Measurements from ENCODE around the gene TGFA. TPM values are rescaled to one million over a fixed set of nuclear protein-coding genes. Genes with fewer than 3 reads are reported as not detected.

The TGFA gene
- total and polyA plus RNA-seq, 3 experiments from 2014 or later, result 0.35 to 3.0 (median 0.42) TPM

DNA sequence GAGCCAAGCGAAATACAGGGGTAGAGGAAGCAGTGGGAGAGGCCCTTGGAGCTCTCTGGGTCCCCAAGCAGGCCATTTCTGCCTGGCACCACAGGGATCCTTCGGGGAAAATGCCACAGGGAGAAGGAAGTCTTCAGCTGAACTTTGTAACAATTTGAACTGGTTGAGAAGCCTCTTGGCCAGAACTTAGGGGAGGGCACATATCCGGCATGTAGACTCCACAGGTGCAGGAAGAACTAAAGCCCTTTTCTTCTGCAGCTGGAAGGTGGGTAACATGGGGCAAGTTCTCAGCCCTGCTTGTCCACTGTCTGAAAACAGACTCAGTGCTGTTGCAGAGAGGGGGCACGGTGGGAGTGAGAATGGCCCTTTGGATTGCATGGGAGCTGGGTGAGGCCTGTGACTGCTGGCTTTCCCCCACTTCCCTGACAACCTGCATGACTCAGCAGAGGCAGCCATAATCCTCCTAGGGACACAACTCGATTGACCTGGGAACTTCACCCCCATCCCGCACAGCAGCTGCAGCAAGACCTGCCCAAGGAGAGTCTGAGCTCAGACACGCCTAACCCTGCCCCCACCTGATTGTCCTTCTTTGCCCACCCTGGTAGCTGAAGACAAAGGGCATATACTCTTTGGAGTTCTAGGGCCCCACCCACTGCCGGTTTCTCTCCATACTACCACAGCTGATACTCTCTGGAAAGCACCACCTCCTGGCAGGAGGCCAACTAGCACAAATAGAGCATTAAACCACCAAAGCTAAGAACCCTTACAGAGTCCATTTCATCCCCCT lies 150.2 kb downstream of the TGFA start:
- DNase-seq, result no peak
- Mint-ChIP-seq H3K36me3 (no peaks in the 10 kb centered on the region), H3K4me1 (no peaks in the 10 kb centered on the region), H3K4me3 (no peak overlapping the region), H3K9me3 (no peaks in the 10 kb centered on the region), H3K27ac (no peak overlapping the region), H3K27me3 (peaks cover 20 to 64% of the 10 kb centered on the region in 2 donors)
- no peaks in the 10 kb centered on the region for H3K27me3 ChIP-seq (ENCODE audit: insufficient read depth, low read length, poor library complexity, severe bottlenecking)
- no peak overlapping the region for H3K27ac ChIP-seq (ENCODE audit: low read depth, low read length)
- ChIA-PET POLR2A (no interaction called here), CTCF (no interaction called here)
- no peaks in the 10 kb centered on the region for H3K4me1 ChIP-seq (ENCODE audit: insufficient read depth, low read length)
- H3K36me3 ChIP-seq (ENCODE audit: insufficient read depth, low read length), result no peaks in the 10 kb centered on the region
- H3K9me3 ChIP-seq (ENCODE audit: low read length), result no peaks in the 10 kb centered on the region
- no peak overlapping the region for H3K4me3 ChIP-seq (ENCODE audit: low read length)

DNA sequence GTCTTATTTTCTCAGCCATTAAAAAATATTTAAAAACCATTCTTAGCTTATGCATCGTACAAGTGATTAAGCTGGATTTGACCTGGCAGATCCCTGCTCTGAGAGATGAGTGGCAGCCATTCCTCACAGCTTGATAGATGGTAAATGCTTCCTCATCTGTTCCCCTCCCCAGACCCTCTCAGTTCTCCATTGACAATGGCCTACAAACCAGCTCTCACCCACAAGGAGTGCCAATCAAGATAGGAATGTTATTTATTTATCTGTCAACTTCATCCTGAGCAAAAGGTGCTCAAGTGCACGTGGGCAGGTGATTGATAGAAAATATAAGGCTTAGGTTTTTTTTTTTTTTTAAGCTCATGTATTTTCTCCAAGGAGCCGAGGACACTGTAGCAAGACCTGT lies 153.1 kb downstream of the TGFA start:
- H3K4me1 ChIP-seq (ENCODE audit: insufficient read depth, low read length), result no peaks in the 10 kb centered on the region
- H3K4me1 Mint-ChIP-seq, result no peaks in the 10 kb centered on the region
- H3K4me3 Mint-ChIP-seq, result no peak overlapping the region
- ChIA-PET POLR2A (no interaction called here), CTCF (no interaction called here)
- peaks cover 22 to 76% of the 10 kb centered on the region in 2 donors for H3K27me3 Mint-ChIP-seq
- H3K27ac ChIP-seq (ENCODE audit: low read depth, low read length), result no peak overlapping the region
- H3K27me3 ChIP-seq (ENCODE audit: insufficient read depth, low read length, poor library complexity, severe bottlenecking), result no peaks in the 10 kb centered on the region
- DNase-seq, result no peak
- no peaks in the 10 kb centered on the region for H3K36me3 Mint-ChIP-seq
- no peaks in the 10 kb centered on the region for H3K9me3 Mint-ChIP-seq
- no peak overlapping the region for H3K4me3 ChIP-seq (ENCODE audit: low read length)
- no peaks in the 10 kb centered on the region for H3K9me3 ChIP-seq (ENCODE audit: low read length)
- H3K36me3 ChIP-seq (ENCODE audit: insufficient read depth, low read length), result no peaks in the 10 kb centered on the region
- H3K27ac Mint-ChIP-seq, result peak overlapping the region in 1 of 8 donors; percentile 47

DNA sequence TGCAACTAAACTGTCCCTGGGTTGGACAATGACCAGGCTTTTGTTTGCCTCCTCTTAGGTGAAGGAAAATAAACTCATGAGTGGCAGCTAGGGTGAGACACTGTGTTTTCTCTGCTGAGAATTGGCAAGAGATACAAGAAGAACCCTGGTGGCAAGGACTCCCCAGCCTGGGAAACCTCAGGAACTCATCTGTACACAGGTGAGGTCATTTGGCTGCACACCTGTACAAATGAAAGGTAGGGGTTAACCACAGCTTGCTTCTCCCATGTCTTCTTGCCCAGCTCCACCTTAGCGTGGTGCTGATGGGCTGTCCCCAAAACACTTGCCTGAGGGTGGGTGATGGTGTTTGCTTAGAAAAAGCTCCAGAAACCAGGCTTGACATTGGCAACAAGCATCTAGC lies 154.6 kb downstream of the TGFA start:
- no peak overlapping the region for H3K4me3 Mint-ChIP-seq
- DNase-seq, result no peak
- ChIA-PET POLR2A (no interaction called here), CTCF (interaction anchor here (1.1 kb wide), 1 partner anchor 12 kb away, joined by 3 read pairs; no protein-coding TSS in a partner anchor)
- H3K36me3 ChIP-seq (ENCODE audit: insufficient read depth, low read length), result no peaks in the 10 kb centered on the region
- H3K4me1 ChIP-seq (ENCODE audit: insufficient read depth, low read length), result no peaks in the 10 kb centered on the region
- no peaks in the 10 kb centered on the region for H3K9me3 ChIP-seq (ENCODE audit: low read length)
- no peaks in the 10 kb centered on the region for H3K27me3 ChIP-seq (ENCODE audit: insufficient read depth, low read length, poor library complexity, severe bottlenecking)
- no peak overlapping the region for H3K27ac Mint-ChIP-seq
- H3K36me3 Mint-ChIP-seq, result peaks cover 0 to 9% (median 0%) of the 10 kb centered on the region in 3 donors
- H3K27ac ChIP-seq (ENCODE audit: low read depth, low read length), result no peak overlapping the region
- H3K4me1 Mint-ChIP-seq, result no peaks in the 10 kb centered on the region
- peaks cover 29 to 70% of the 10 kb centered on the region in 2 donors for H3K27me3 Mint-ChIP-seq
- no peak overlapping the region for H3K4me3 ChIP-seq (ENCODE audit: low read length)
- H3K9me3 Mint-ChIP-seq, result peaks cover 0 to 3% (median 0%) of the 10 kb centered on the region in 5 donors

Other genes with a start within 250 kb of the TGFA start
- gene ADD2, start 214.4 kb upstream of the TGFA start, total RNA-seq, result 1 to 10 TPM in 1 of 2 experiments, under 1 TPM in 1; 0.74 to 1.2 TPM
- 0.18 TPM for gene ADD2, start 214.4 kb upstream of the TGFA start, polyA plus RNA-seq
- gene FIGLA, start 236.8 kb upstream of the TGFA start, total RNA-seq, result not detected
- gene FIGLA, start 236.8 kb upstream of the TGFA start, polyA plus RNA-seq, result not detected

All from CD8-positive, alpha-beta memory T cell (primary cell).